Activated T-helper 1 cell treated with anti-CD3 and anti-CD28 coated beads, Interleukin-12 subunit alpha, Interleukin-12 subunit beta, Interleukin-2, Interleukin-4 antibody, amounts not matched to agents 30 ng/mL and 10 ng/mL and 1 ng/mL, durations not matched to agents 14 hours and 24 hours and 36 hours (primary cell): Measurements from ENCODE around the gene NRXN3. TPM values are rescaled to one million over a fixed set of nuclear protein-coding genes. Genes with fewer than 3 reads are reported as not detected.

ENCODE experiments used
- DNase-seq: peaks from one replicate; pipeline ENCODE4 v3.0.0; 2021; ENCODE audit warnings: low spot score
- H3K27ac Mint-ChIP-seq: one replicate; pipeline ENCODE4 v1.8.0; 2021; ENCODE audit warnings: mild to moderate bottlenecking, mixed read lengths
- H3K27me3 Mint-ChIP-seq: one replicate; pipeline ENCODE4 v1.8.0; 2022; ENCODE audit warnings: mild to moderate bottlenecking, moderate library complexity, mixed read lengths; ENCODE audit not compliant: insufficient read depth
- H3K36me3 Mint-ChIP-seq: one replicate; pipeline ENCODE4 v1.8.0; 2021; ENCODE audit warnings: low read depth, mixed read lengths
- H3K4me1 Mint-ChIP-seq: one replicate; pipeline ENCODE4 v1.8.0; 2021; ENCODE audit warnings: low read depth, mixed read lengths
- H3K4me3 Mint-ChIP-seq: one replicate; pipeline ENCODE4 v1.8.0; 2021; ENCODE audit warnings: mild to moderate bottlenecking, moderate library complexity, mixed read lengths
- H3K9me3 Mint-ChIP-seq: one replicate; pipeline ENCODE4 v1.8.0; 2021; ENCODE audit warnings: mixed read lengths
- intact Hi-C: fragments of 100-400 bp; cut with micrococcal nuclease; formaldehyde crosslinking; loops from one replicate; pipeline ENCODE4 v1.15.1; 2024
- total RNA-seq: library from RNA; stranded (reverse); gene quantifications from 2 replicates; pipeline ENCODE4 v1.2.3, GENCODE V29; 2022

NRXN3 gene
- total RNA-seq, 1 donor from 2014 or later, result not detected

- intact Hi-C loops, result no loop called here
- Mint-ChIP-seq H3K4me3 (no peak overlapping the region), H3K27ac (no peak overlapping the region), H3K4me1 (no peaks in the 10 kb centered on the region), H3K27me3 (no peaks in the 10 kb centered on the region), H3K9me3 (no peaks in the 10 kb centered on the region), H3K36me3 (no peaks in the 10 kb centered on the region)
- no peak for DNase-seq
These were observed 1345.8 kb downstream of the NRXN3 start for GRCh38 chr14:79516009-79516408.

- no peaks in the 10 kb centered on the region for H3K36me3 Mint-ChIP-seq
- no peak for DNase-seq
- H3K4me1 Mint-ChIP-seq, result no peaks in the 10 kb centered on the region
These were observed 1355.2 kb downstream of the NRXN3 start for GRCh38 chr14:79525416-79525815.

GRCh38 chr14:79528828-79529416 lies 1358.7 kb downstream of the NRXN3 start:
- H3K27ac Mint-ChIP-seq, result no peak overlapping the region
- no peak overlapping the region for H3K4me3 Mint-ChIP-seq
- no peak for DNase-seq
- H3K4me1 Mint-ChIP-seq, result no peaks in the 10 kb centered on the region
- H3K36me3 Mint-ChIP-seq, result no peaks in the 10 kb centered on the region
- intact Hi-C loops, result no loop called here
- H3K27me3 Mint-ChIP-seq, result no peaks in the 10 kb centered on the region
- no peaks in the 10 kb centered on the region for H3K9me3 Mint-ChIP-seq

More at GRCh38 chr14:79525416-79525815, 1355.2 kb downstream of the NRXN3 start:
- Mint-ChIP-seq H3K27ac (no peak overlapping the region), H3K4me3 (no peak overlapping the region), H3K9me3 (peaks cover 6% of the 10 kb centered on the region), H3K27me3 (no peaks in the 10 kb centered on the region)
- intact Hi-C loops, result no loop called here

- H3K4me3 Mint-ChIP-seq, result no peak overlapping the region
- no peak overlapping the region for H3K27ac Mint-ChIP-seq
- intact Hi-C loops, result no loop called here
- no peaks in the 10 kb centered on the region for H3K27me3 Mint-ChIP-seq
- H3K36me3 Mint-ChIP-seq, result no peaks in the 10 kb centered on the region
- DNase-seq, result no peak
- H3K4me1 Mint-ChIP-seq, result no peaks in the 10 kb centered on the region
- no peaks in the 10 kb centered on the region for H3K9me3 Mint-ChIP-seq
These were observed 1360.4 kb downstream of the NRXN3 start for GRCh38 chr14:79530555-79530954.

- H3K9me3 Mint-ChIP-seq, result peaks cover 3% of the 10 kb centered on the region
- no peak for DNase-seq
- H3K36me3 Mint-ChIP-seq, result no peaks in the 10 kb centered on the region
- H3K4me1 Mint-ChIP-seq, result no peaks in the 10 kb centered on the region
- H3K27me3 Mint-ChIP-seq, result no peaks in the 10 kb centered on the region
- intact Hi-C loops, result no loop called here
- no peak overlapping the region for H3K27ac Mint-ChIP-seq
- no peak overlapping the region for H3K4me3 Mint-ChIP-seq
These were observed 1364.7 kb downstream of the NRXN3 start for GRCh38 chr14:79534703-79535353.

GRCh38 chr14:79540394-79540793 lies 1370.2 kb downstream of the NRXN3 start:
- H3K27ac Mint-ChIP-seq, result no peak overlapping the region

GRCh38 chr14:79542121-79542520 lies 1371.9 kb downstream of the NRXN3 start:
- no peak overlapping the region for H3K27ac Mint-ChIP-seq
- no peaks in the 10 kb centered on the region for H3K36me3 Mint-ChIP-seq
- no peaks in the 10 kb centered on the region for H3K4me1 Mint-ChIP-seq
- no peaks in the 10 kb centered on the region for H3K9me3 Mint-ChIP-seq
- intact Hi-C loops, result no loop called here
- no peak for DNase-seq
- no peak overlapping the region for H3K4me3 Mint-ChIP-seq
- no peaks in the 10 kb centered on the region for H3K27me3 Mint-ChIP-seq

More at GRCh38 chr14:79540394-79540793, 1370.2 kb downstream of the NRXN3 start:
- Mint-ChIP-seq H3K27me3 (no peaks in the 10 kb centered on the region), H3K4me1 (no peaks in the 10 kb centered on the region), H3K4me3 (no peak overlapping the region), H3K36me3 (no peaks in the 10 kb centered on the region), H3K9me3 (peaks cover 3% of the 10 kb centered on the region)
- no peak for DNase-seq
- intact Hi-C loops, result no loop called here

- Mint-ChIP-seq H3K27me3 (no peaks in the 10 kb centered on the region), H3K9me3 (no peaks in the 10 kb centered on the region), H3K27ac (no peak overlapping the region), H3K4me3 (no peak overlapping the region), H3K4me1 (no peaks in the 10 kb centered on the region), H3K36me3 (no peaks in the 10 kb centered on the region)
- no peak for DNase-seq
- intact Hi-C loops, result no loop called here
These were observed 1373.2 kb downstream of the NRXN3 start for GRCh38 chr14:79543348-79543747.

- no peak for DNase-seq
- Mint-ChIP-seq H3K4me1 (no peaks in the 10 kb centered on the region), H3K27me3 (no peaks in the 10 kb centered on the region), H3K9me3 (no peaks in the 10 kb centered on the region), H3K4me3 (no peak overlapping the region), H3K36me3 (no peaks in the 10 kb centered on the region), H3K27ac (no peak overlapping the region)
- intact Hi-C loops, result no loop called here
These were observed 1374.0 kb downstream of the NRXN3 start for GRCh38 chr14:79543967-79544697.

GRCh38 chr14:79544698-79545070 lies 1374.5 kb downstream of the NRXN3 start:
- no peak overlapping the region for H3K27ac Mint-ChIP-seq

GRCh38 chr14:79548836-79549235 lies 1378.7 kb downstream of the NRXN3 start:
- Mint-ChIP-seq H3K4me3 (no peak overlapping the region), H3K4me1 (no peaks in the 10 kb centered on the region), H3K27ac (no peak overlapping the region), H3K27me3 (no peaks in the 10 kb centered on the region), H3K36me3 (no peaks in the 10 kb centered on the region), H3K9me3 (no peaks in the 10 kb centered on the region)
- intact Hi-C loops, result no loop called here
- DNase-seq, result no peak

More at GRCh38 chr14:79544698-79545070, 1374.5 kb downstream of the NRXN3 start:
- intact Hi-C loops, result no loop called here
- no peaks in the 10 kb centered on the region for H3K9me3 Mint-ChIP-seq
- DNase-seq, result no peak
- H3K4me1 Mint-ChIP-seq, result no peaks in the 10 kb centered on the region
- no peak overlapping the region for H3K4me3 Mint-ChIP-seq
- no peaks in the 10 kb centered on the region for H3K36me3 Mint-ChIP-seq
- H3K27me3 Mint-ChIP-seq, result no peaks in the 10 kb centered on the region

- intact Hi-C loops, result no loop called here
- H3K9me3 Mint-ChIP-seq, result no peaks in the 10 kb centered on the region
These were observed 1379.3 kb downstream of the NRXN3 start for GRCh38 chr14:79549515-79549914.

GRCh38 chr14:79551523-79551922 lies 1381.3 kb downstream of the NRXN3 start:
- no peak for DNase-seq
- Mint-ChIP-seq H3K27ac (no peak overlapping the region), H3K27me3 (no peaks in the 10 kb centered on the region), H3K4me1 (no peaks in the 10 kb centered on the region), H3K4me3 (no peak overlapping the region), H3K9me3 (no peaks in the 10 kb centered on the region), H3K36me3 (no peaks in the 10 kb centered on the region)
- intact Hi-C loops, result no loop called here

More at GRCh38 chr14:79549515-79549914, 1379.3 kb downstream of the NRXN3 start:
- Mint-ChIP-seq H3K4me1 (no peaks in the 10 kb centered on the region), H3K27ac (no peak overlapping the region), H3K36me3 (no peaks in the 10 kb centered on the region), H3K4me3 (no peak overlapping the region), H3K27me3 (no peaks in the 10 kb centered on the region)
- DNase-seq, result no peak
